ENCODE results near the gene DTNA. TPM values are rescaled to one million over a fixed set of nuclear protein-coding genes. Genes with fewer than 3 reads are reported as not detected.

Gene DTNA
- total and polyA plus RNA-seq, 2 of the 8 experiments (the other 6 are each of a cell fraction or from before 2014, with no cell fraction given) = 30.2 to 32.7 TPM

DNA sequence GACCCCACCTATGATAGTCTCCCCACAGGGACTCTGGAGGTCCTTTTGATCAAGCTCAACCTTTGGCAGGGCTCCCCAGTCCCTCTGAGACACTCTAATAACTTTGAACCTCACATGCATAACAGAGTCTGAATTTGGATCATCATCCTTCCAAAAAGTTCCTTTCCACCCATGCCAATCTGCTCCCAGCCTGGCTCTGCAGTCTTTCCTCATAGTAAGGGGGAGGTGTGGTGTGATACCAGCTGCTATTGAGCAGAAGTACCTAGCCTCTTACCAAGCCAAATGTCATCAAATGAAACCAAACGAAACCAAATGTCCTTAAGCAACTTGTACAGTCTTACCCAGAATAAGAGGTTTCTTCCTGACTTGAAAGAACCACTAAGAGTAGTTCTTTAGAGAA lies 36.5 kb downstream of the DTNA start (continued):
- no peak for TF ChIP-seq CHD7 (IDR thresholded peaks at IDR 0.05; ENCODE audit: insufficient replicate concordance, low read length)
- TF ChIP-seq, protein P1, sequence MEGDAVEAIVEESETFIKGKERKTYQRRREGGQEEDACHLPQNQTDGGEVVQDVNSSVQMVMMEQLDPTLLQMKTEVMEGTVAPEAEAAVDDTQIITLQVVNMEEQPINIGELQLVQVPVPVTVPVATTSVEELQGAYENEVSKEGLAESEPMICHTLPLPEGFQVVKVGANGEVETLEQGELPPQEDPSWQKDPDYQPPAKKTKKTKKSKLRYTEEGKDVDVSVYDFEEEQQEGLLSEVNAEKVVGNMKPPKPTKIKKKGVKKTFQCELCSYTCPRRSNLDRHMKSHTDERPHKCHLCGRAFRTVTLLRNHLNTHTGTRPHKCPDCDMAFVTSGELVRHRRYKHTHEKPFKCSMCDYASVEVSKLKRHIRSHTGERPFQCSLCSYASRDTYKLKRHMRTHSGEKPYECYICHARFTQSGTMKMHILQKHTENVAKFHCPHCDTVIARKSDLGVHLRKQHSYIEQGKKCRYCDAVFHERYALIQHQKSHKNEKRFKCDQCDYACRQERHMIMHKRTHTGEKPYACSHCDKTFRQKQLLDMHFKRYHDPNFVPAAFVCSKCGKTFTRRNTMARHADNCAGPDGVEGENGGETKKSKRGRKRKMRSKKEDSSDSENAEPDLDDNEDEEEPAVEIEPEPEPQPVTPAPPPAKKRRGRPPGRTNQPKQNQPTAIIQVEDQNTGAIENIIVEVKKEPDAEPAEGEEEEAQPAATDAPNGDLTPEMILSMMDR (IDR thresholded peaks at IDR 0.05; ENCODE audit: control extremely low read depth in 1 of 3, insufficient read depth in 1 of 3, low read depth in 1 of 3, low read length in 3 of 3) = no peak
- TF ChIP-seq RFX5 (IDR thresholded peaks at IDR 0.05; ENCODE audit: borderline replicate concordance, low read depth, low read length) = no peak
- no peak for TF ChIP-seq CREB1 (IDR thresholded peaks at IDR 0.05)
- no peak for TF ChIP-seq SIX5 (IDR thresholded peaks at IDR 0.05; ENCODE audit: low read depth, low read length)
- no peak for TF ChIP-seq TAF1 (IDR thresholded peaks at IDR 0.05; ENCODE audit: low read depth, low read length)
- TF ChIP-seq ZNF274 (IDR thresholded peaks at IDR 0.05; ENCODE audit: borderline replicate concordance, extremely low read depth, low read length) = no peak
- no peak for TF ChIP-seq FOSL1 (IDR thresholded peaks at IDR 0.05; ENCODE audit: insufficient read depth, low read depth, low read length)
- no peak for TF ChIP-seq CEBPB (IDR thresholded peaks at IDR 0.05; ENCODE audit: low read depth, low read length)
- no peak for TF ChIP-seq SIN3A (conservative IDR thresholded peaks at IDR 0.05 in 1 of 2, IDR thresholded peaks at IDR 0.05 in 1 of 2; ENCODE audit: low read depth in 1 of 2, low read length in 2 of 2)
